ENCODE results near the gene ALDH3A1.

GRCh38 chr17:19744922-19745757 is 3.0 kb downstream of the ALDH3A1 start:
- TF ChIP-seq CTCF (IDR thresholded peaks at IDR 0.05) (peak in 1 of 3 donors; percentile 24), POLR2A (IDR thresholded peaks at IDR 0.05) (no peak)

Measured in lower leg skin (tissue), 3 donors.